Measurements from ENCODE around the gene SLC2A14.
"Not testable (repeated sequence)": the region's sequence is repeated elsewhere in the genome, so short reads cannot be mapped to it uniquely, and the experiment has no call there.

Gene SLC2A14

GRCh38 chr12:7870335-7870734 lies 2.4 kb downstream of the SLC2A14 start:
- DNase-seq: no peak

GRCh38 chr12:7869137-7869536 lies 3.6 kb downstream of the SLC2A14 start:
- DNase-seq: no peak

DNA sequence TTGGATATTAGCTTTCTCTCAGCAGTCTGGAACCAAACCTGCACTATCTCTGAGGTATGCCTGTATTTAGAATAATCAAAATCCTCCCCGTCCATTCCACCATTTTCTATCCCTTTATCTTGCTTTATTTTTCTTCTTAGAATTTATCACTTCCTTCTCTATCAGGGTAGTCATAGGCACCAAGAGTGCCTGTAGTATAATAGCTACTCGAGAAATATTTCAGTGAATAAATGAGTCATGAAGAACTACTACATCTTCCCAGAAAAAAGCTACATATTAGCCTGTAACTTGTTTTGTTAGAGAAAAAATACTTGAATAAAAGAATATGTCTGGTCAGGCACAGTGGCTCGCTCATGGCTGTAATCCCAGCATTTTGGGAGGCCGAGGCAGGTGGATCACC lies 4.3 kb downstream of the SLC2A14 start:
- DNase-seq: no peak

- no peak for DNase-seq
Measured at GRCh38 chr12:7864601-7865150, 8.0 kb downstream of the SLC2A14 start.

DNA sequence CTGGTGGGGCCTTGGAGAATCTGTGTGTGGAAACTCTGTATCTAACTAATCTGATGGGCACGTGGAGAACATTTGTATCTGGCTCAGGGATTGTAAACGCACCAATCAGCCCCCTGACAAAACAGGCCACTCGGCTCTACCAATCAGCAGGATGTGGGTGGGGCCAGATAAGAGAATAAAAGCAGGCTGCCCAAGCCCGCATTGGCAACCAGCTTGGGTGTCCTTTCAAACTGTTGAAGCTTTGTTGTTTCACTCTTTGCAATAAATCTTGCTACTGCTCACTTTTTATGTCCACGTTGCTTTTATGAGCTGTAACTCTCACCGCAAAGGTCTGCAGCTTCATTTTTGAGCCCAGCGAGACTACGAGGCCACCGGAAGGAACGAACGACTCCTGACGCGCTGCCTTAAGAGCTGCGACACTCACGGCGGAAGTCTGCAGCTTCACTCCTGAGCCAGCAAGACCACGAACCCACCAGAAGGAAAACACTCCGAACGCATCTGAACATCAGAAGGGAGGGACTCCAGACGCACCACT lies 9.8 kb downstream of the SLC2A14 start:
- DNase-seq: not testable (repeated sequence)

DNA sequence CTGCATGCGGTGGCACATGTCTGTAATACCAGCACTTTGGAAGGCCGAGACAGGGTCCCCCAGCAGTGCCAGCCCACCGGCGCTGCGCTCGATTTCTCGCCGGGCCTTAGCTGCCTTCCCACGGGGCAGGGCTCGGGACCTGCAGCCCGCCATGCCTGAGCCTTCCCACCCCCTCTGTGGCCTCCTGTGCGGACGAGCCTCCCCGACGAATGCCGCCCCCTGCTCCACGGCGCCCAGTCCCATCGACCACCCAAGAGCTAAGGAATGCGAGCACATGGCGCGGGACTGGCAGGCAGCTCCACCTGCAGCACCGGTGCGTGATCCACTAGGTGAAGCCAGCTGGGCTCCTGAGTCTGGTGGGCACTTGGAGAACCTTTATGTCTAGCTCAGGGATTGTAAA lies 10.4 kb downstream of the SLC2A14 start:
- DNase-seq: not testable (repeated sequence)

DNA sequence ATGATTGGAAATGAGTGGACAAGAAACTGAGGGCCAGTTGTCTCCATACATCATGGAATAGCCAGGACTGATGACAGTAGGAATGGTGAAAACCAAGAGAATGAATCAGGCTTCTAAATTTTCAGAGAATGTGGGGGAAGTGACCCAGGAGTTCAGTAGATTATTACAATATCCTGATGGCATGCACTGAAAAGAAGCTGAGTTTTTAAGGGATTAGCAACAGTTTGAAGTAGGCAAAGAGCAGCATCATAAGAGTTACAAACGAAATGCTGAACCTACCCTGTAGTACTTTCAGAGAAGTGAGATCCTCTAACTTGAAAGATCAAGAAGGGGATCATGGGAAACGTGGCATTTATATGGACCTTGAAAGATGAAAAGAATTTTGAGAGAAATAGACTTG lies 13.2 kb downstream of the SLC2A14 start:
- no peak for DNase-seq

DNA sequence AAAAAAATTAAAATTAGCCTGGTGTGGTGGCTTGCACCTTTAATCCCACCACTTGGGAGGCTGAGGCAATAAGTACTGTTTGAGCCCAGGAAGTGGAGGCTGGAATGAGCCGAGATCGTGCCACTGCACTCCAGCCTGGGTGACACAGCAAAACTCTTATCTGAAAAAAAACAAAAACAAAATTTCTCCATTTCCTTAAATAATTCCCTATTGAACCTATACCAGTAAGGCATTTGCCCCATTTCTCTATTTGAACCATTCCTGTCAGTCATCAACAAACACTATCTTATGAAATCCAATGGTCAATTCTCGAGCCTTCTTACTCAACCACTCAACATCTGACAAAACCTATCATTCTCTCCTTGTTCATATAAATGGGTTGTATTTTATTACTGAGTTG lies 14.7 kb downstream of the SLC2A14 start:
- DNase-seq: no peak

- DNase-seq: no peak
Measured at GRCh38 chr12:7856516-7856915, 16.2 kb downstream of the SLC2A14 start.

DNA sequence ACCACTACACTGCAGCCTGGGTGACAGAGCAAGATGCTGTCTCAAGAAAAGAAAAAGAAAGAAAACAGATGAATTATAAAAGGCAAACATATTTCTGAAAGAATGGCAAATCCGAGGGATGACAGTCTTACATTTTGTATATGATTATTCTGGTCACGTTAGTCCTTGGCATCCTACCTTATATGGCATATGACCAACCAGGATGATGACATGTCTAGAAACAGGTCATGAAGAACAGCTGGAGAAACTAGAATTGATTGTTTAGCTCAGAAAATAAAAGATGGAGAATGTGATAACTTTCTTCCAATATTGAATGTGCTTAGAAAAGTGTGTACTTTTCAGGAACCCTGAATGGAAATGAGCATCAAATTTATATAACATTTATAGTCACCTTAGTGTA lies 19.2 kb downstream of the SLC2A14 start:
- DNase-seq: no peak

- not testable (repeated sequence) for DNase-seq
Measured at GRCh38 chr12:7851622-7852081, 21.1 kb downstream of the SLC2A14 start.

- DNase-seq: not testable (repeated sequence)
Measured at GRCh38 chr12:7850099-7850498, 22.6 kb downstream of the SLC2A14 start.

- not testable (repeated sequence) for DNase-seq
Measured at GRCh38 chr12:7848098-7848422, 24.7 kb downstream of the SLC2A14 start.

- peak in 8 of 56 donors; percentile 2 to 27 (median 7) for DNase-seq
Measured at GRCh38 chr12:7847226-7848097, 25.3 kb downstream of the SLC2A14 start.

DNA sequence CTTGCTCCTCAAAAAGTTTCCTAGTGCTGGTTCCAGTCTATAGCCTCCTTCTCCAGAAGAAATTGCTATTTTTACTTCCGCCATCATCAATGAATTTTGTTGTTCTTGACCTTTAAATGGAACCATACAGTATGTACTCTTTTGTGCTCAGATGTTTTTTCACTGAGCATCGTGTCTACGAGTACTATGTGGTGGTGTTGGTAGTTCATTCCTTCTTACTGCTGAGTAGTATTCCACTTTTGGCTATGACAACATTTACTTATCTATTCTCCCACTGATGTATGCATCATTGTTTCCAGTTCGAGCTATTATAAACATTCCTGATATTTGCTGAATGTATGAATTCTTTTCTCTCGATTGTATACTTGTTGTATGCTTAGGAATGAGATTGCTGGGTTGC lies 28.6 kb downstream of the SLC2A14 start:
- DNase-seq: no peak

GRCh38 chr12:7843583-7843982 lies 29.1 kb downstream of the SLC2A14 start:
- not testable (repeated sequence) for DNase-seq

DNA sequence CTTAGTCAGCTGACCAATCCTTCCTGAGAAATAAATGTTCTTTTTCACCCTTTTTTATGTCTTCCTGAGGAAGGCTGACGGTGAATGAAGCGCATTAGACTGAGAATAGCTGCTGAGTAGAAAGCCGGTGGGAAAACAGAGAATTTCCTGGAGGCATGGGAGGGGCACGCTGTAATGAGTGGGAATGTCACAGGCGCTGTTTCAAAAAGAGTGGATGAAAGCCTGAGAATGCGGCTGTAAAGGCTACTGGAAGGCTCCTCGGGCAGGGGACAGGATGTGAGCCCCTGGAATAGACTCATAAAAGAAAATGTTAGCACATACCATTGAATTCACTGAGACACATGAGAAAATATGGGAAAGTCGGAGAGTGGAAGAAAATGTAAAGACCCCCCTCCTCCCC lies 29.6 kb downstream of the SLC2A14 start:
- DNase-seq: not testable (repeated sequence)

DNA sequence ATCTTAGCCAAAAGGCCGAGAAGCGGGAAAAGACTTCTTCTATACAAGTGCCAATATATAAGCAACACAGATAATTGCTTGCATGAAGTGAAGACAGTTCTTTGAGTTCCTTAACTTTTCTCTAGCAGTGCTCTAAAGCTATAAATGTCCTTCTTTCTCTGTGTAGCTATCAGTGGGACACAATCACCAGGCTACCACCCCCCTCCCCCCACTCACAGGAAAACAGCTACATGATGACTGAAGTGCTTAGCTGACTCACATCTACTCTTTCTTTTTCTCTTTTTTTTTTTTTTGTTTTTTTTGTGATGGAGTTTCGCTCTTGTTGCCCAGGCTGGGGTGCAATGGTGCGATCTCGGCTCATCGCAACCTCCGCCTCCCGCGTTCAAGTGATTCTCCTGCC lies 30.3 kb downstream of the SLC2A14 start:
- DNase-seq: not testable (repeated sequence)

GRCh38 chr12:7839848-7840247 lies 32.9 kb downstream of the SLC2A14 start:
- DNase-seq: not testable (repeated sequence)

- DNase-seq: peak in 40 of 56 donors; percentile 1 to 88 (median 30)
Measured at GRCh38 chr12:7839226-7839625, 33.5 kb downstream of the SLC2A14 start.

GRCh38 chr12:7837366-7837765 lies 35.3 kb downstream of the SLC2A14 start:
- no peak for DNase-seq

DNA sequence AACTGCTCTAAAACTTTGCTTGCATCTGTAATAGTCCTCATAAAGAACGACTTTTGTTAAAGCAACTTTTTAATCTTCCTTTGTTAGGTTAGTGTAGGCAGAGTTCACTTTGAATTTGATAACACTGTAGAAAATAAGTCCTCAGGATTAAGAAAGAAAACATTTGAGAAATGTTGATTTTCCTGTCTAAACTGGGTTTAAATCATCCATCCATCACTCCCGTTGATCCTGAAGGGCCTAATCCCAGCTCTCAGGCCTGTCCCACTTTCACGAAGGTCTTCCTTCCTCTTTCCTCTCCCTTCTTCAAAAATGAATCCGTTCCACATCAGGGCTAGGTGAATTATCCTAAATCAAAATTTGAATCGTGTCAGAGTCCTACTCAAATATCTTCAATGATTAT lies 36.9 kb downstream of the SLC2A14 start:
- no peak for DNase-seq

DNA sequence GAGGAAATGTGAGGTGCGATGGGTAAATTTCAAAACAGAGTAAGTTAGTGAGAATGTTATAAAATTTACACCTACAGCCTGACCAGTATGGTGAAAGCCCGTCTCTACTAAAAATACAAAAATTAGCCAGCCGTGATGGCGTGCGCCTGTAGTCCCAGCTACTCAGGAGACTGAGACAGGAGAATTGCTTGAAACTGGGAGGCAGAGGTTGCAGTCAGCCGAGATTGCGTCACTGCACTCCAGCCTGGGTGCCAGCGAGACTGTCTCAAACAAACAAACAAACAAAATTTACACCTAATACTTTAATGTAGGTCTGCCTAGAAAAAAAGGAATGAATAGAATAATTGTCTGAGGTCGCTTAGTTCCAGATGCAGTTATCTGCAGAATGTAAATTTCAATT lies 37.6 kb downstream of the SLC2A14 start:
- no peak for DNase-seq
